Measurements from ENCODE around the gene VPS13D.

VPS13D gene

GRCh38 chr1:12413664-12414410 lies 184.0 kb downstream of the VPS13D start:
- Histone ChIP-seq H3K36me3 (peaks cover 56% of the 10 kb centered on the region), H3K27me3 (no peaks in the 10 kb centered on the region), H3K27ac (no peak overlapping the region), H3K9me3 (peaks cover 6% of the 10 kb centered on the region), H3K4me3 (ENCODE audit: low read depth in 1 of 2, low read length in 1 of 2) (no peak overlapping the region), H3K4me1 (ENCODE audit: control insufficient read depth in 1 of 2, insufficient read depth in 1 of 2, low read depth in 1 of 2, low read length in 1 of 2) (no peaks in the 10 kb centered on the region)
- no peak for TF ChIP-seq CTCF (IDR thresholded peaks at IDR 0.05)

GRCh38 chr1:12414444-12415018 lies 184.7 kb downstream of the VPS13D start:
- H3K27me3 ChIP-seq = no peaks in the 10 kb centered on the region
- no peak for TF ChIP-seq CTCF (IDR thresholded peaks at IDR 0.05)
- H3K27ac ChIP-seq = no peak overlapping the region
- no peak overlapping the region for H3K4me3 ChIP-seq (ENCODE audit: low read depth in 1 of 2, low read length in 1 of 2)
- peaks cover 62% of the 10 kb centered on the region for H3K36me3 ChIP-seq
- H3K9me3 ChIP-seq = peaks cover 6% of the 10 kb centered on the region
- no peaks in the 10 kb centered on the region for H3K4me1 ChIP-seq (ENCODE audit: control insufficient read depth in 1 of 2, insufficient read depth in 1 of 2, low read depth in 1 of 2, low read length in 1 of 2)

GRCh38 chr1:12415038-12415466 lies 185.2 kb downstream of the VPS13D start:
- Histone ChIP-seq H3K36me3 (peaks cover 62% of the 10 kb centered on the region), H3K27me3 (no peaks in the 10 kb centered on the region), H3K27ac (no peak overlapping the region), H3K4me3 (ENCODE audit: low read depth in 1 of 2, low read length in 1 of 2) (no peak overlapping the region), H3K4me1 (ENCODE audit: control insufficient read depth in 1 of 2, insufficient read depth in 1 of 2, low read depth in 1 of 2, low read length in 1 of 2) (no peaks in the 10 kb centered on the region), H3K9me3 (peaks cover 2% of the 10 kb centered on the region)
- no peak for TF ChIP-seq CTCF (IDR thresholded peaks at IDR 0.05)

DNA sequence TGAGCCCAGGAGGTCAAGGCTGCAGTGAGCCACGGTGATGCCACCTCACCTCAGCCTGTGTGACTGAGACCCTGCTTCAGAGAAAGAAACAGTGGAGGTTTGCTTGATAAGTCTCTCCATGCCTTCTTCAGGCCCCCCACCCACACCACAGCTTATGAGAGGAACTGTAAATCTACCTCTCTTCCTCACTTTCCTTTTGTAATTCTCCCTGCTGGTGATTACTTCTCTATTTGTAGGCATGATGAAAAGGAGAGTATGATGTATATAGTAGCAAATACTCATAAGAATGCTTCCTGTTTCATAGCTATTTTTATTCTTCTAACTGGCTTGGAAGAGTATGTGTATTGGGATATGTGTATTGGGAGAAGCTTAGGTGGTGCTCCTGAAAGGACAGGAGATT lies 186.3 kb downstream of the VPS13D start:
- Histone ChIP-seq H3K27ac (no peak overlapping the region), H3K27me3 (no peaks in the 10 kb centered on the region), H3K36me3 (peaks cover 60% of the 10 kb centered on the region), H3K4me1 (ENCODE audit: control insufficient read depth in 1 of 2, insufficient read depth in 1 of 2, low read depth in 1 of 2, low read length in 1 of 2) (no peaks in the 10 kb centered on the region), H3K4me3 (ENCODE audit: low read depth in 1 of 2, low read length in 1 of 2) (no peak overlapping the region), H3K9me3 (no peaks in the 10 kb centered on the region)
- TF ChIP-seq CTCF (IDR thresholded peaks at IDR 0.05) = no peak

DNA sequence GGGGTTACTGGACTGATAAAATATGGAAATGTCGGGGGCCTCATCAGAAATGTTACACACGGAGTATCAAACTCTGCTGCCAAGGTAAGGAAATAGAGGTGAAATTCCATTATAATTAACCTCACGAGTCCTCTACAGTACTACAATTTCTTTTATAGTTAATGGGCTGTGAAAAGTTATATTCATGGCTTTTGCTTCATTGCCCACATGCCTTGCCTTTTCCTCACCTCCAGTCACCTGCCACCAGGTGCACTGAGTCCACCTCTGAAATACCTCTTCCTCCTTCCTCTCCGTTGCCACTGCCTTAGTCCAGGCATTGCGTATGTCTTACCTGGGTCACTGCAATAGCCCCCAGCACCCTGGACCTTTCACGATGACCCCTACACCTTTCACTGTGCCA lies 186.9 kb downstream of the VPS13D start:
- H3K4me3 ChIP-seq (ENCODE audit: low read depth in 1 of 2, low read length in 1 of 2) = no peak overlapping the region
- H3K9me3 ChIP-seq = no peaks in the 10 kb centered on the region
- H3K27ac ChIP-seq = no peak overlapping the region
- H3K27me3 ChIP-seq = no peaks in the 10 kb centered on the region
- H3K4me1 ChIP-seq (ENCODE audit: control insufficient read depth in 1 of 2, insufficient read depth in 1 of 2, low read depth in 1 of 2, low read length in 1 of 2) = no peaks in the 10 kb centered on the region
- TF ChIP-seq CTCF (IDR thresholded peaks at IDR 0.05) = no peak
- peaks cover 64% of the 10 kb centered on the region for H3K36me3 ChIP-seq
